ENCODE measurements around the gene TLE6. TPM values are rescaled to one million over a fixed set of nuclear protein-coding genes. Genes with fewer than 3 reads are reported as not detected.
"Not testable (repeated sequence)": the region's sequence is repeated elsewhere in the genome, so short reads cannot be mapped to it uniquely, and the experiment has no call there.

Gene TLE6
- total RNA-seq, 1 experiment from 2014 or later = 3.2 TPM

DNA sequence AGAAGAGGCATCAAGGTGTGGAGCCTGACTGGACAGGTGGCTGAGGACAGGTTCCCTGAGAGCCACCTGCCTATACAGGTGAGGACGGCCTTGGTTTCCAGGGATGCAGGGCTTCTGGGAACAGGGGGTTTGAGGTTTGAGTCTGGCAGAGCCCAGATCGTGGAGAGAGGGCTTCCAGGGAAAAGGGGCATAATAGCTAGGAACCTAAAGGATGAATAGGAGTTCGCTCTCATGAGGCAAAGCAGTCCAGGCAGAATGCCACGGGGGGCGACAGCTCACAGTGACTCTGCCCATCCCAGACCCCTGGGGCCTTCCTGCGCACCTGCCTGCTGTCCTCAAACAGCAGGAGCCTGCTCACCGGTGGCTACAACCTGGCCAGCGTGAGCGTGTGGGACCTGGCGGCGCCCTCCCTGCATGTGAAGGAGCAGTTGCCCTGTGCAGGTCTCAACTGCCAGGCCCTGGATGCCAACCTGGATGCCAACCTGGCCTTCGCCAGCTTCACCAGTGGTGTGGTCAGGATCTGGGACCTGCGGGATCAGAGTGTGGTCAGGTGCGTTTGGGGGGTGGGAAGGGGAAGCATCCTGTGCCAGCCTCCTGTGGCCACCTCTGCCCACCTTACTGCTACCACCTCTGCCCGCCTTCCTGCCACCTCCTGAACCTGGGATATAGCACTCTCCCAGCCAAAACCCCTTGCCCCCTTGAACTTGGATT is 12.0 kb downstream of the TLE6 start:
- in situ Hi-C loops (cut with HindIII; ENCODE audit: low pct_unique_long_range_greater_than_20kb, low sequenced_read_pairs) = no loop called here
- DNase-seq (ENCODE audit: low read depth, low spot score) = no peak

- in situ Hi-C loops (cut with HindIII; ENCODE audit: low pct_unique_long_range_greater_than_20kb, low sequenced_read_pairs); DNase-seq (ENCODE audit: low read depth, low spot score): not testable (repeated sequence)
Measured at GRCh38 chr19:2992333-2992732, 15.0 kb downstream of the TLE6 start.

GRCh38 chr19:2992958-2993357 is 15.6 kb downstream of the TLE6 start:
- in situ Hi-C loops (cut with HindIII; ENCODE audit: low pct_unique_long_range_greater_than_20kb, low sequenced_read_pairs) = no loop called here

DNA sequence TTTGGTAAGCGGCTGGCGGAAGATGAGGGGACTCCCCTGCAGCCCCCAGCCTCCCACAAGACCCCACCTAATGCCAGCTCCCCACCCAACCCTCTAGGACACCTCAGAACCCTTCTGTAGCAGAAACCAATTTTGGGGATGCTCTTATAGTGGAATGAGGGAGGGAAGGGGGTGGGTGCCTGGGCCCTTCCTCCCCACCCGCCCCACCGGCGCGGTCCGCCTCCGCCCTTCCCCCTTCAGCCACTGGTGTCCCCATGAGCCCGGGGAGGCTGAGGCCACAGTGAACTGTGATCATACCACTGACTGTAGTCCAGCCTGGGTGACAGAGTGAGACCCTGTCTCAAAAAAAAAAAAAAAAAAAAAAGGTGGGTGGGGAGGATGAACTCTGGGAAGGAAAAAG is 16.2 kb downstream of the TLE6 start:
- in situ Hi-C loops (cut with HindIII; ENCODE audit: low pct_unique_long_range_greater_than_20kb, low sequenced_read_pairs) = no loop called here
- DNase-seq (ENCODE audit: low read depth, low spot score) = no peak

More at GRCh38 chr19:2992958-2993357, 15.6 kb downstream of the TLE6 start:
- no peak for DNase-seq (ENCODE audit: low read depth, low spot score)

DNA sequence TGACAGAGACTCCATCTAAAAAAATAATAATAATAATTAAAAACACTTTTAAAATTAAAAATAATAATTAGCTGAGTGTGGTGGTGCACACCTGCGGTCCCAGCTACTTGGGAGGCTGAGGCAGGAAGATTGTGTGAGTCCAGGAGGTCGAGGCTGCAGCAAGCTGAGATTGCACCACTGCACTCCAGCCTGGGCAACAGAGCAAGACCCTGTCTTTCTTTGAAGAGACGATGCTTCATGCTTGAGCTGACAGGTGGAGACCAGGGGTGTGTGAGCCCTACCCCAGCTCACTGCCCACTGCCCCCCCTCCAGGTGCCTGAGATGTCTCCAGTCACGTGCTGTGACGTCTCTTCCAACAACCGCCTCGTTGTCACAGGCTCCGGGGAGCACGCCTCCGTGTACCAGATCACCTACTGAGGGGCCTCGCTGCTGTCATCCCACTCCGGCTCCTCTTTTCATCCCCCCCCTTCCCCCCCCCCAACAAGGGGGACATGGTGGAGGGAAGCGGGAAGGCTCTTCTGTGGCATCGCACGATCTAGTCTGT is 17.3 kb downstream of the TLE6 start:
- in situ Hi-C loops (cut with HindIII; ENCODE audit: low pct_unique_long_range_greater_than_20kb, low sequenced_read_pairs) = no loop called here
- no peak for DNase-seq (ENCODE audit: low read depth, low spot score)

DNA sequence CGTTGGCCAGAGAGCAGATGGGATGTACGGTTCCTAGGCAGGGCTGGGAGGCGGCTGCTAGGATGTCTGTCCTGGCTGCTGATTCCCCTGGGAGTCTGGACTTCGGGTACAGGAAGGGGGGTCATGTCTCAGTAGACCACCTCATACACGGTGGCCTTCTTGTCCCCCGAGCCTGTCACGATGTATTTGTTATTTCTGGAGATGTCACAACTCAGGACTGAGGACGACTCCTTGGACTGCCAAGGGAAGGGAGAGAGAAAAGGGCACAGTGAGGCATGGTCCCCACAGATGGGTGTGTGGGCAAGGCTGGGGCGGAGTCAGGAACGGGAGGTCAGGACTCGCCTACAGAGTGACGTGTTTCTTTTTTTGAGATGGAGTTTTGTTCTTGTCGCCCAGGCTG is 20.4 kb downstream of the TLE6 start:
- in situ Hi-C loops (cut with HindIII; ENCODE audit: low pct_unique_long_range_greater_than_20kb, low sequenced_read_pairs) = no loop called here
- DNase-seq (ENCODE audit: low read depth, low spot score) = no peak

- DNase-seq (ENCODE audit: low read depth, low spot score) = no peak
- in situ Hi-C loops (cut with HindIII; ENCODE audit: low pct_unique_long_range_greater_than_20kb, low sequenced_read_pairs) = no loop called here
Measured at GRCh38 chr19:2998642-2999041, 21.3 kb downstream of the TLE6 start.

GRCh38 chr19:3001235-3001800 is 24.0 kb downstream of the TLE6 start:
- in situ Hi-C loops (cut with HindIII; ENCODE audit: low pct_unique_long_range_greater_than_20kb, low sequenced_read_pairs) = no loop called here

DNA sequence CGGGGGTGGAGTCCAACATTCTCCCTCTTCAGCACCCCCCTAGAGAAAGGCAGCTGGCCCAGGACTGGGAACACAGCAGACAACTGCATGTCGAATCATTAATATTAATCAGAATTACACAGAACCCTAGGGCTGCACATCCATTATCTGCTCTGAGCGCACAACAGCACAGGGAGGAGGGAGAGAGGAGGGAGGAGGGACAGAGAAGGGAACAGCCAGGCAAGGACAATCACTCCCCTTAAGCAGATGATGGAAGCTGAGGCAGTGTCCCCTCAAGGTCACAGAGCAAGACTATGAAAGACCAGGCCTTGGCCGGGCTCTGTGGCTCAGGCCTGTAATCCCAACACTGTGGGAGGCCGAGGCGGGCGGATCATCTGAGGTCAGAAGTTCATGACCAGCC is 25.7 kb downstream of the TLE6 start:
- in situ Hi-C loops (cut with HindIII; ENCODE audit: low pct_unique_long_range_greater_than_20kb, low sequenced_read_pairs) = no loop called here
- DNase-seq (ENCODE audit: low read depth, low spot score) = no peak

More at GRCh38 chr19:3001235-3001800, 24.0 kb downstream of the TLE6 start:
- DNase-seq (ENCODE audit: low read depth, low spot score) = no peak

DNA sequence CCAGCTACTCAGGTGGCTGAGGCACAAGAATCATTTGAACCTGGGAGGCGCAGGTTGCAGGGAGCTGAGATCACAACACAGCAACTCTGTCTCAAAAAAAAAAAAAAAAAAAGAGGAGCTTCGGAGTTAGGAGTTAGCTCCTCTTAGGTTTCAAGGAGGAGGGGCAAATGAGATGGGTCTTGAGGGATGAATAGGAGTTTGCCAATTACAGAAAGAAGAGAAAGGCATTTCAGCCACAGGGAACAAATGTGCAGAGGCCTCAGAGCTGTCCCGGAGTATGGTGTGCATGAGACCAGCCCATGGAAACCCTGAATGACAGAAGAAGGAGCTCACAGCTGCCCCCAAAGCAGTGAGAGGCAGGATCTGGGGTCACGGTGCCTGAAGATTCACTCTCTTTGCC is 27.2 kb downstream of the TLE6 start:
- in situ Hi-C loops (cut with HindIII; ENCODE audit: low pct_unique_long_range_greater_than_20kb, low sequenced_read_pairs) = no loop called here
- DNase-seq (ENCODE audit: low read depth, low spot score) = no peak

DNA sequence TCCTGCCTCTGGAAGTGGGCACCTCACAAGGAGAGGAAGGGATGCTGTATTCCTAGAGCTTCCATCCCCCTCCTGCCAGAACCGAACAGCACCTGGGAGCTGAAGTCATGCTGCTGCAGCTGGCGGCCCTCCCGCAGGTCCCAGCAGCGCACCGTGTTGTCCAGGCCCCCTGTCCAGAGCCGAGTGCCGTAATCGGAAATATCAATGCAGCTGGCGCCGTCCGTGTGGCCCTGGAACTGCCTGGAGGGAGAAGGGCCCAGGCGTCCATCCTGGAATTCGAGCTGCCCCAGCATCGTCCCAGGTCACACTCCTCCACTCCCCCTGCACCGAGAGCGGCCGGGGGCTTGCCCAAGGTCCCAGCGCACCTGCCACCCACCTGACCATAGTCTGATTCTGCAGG is 28.0 kb downstream of the TLE6 start:
- in situ Hi-C loops (cut with HindIII; ENCODE audit: low pct_unique_long_range_greater_than_20kb, low sequenced_read_pairs) = no loop called here
- no peak for DNase-seq (ENCODE audit: low read depth, low spot score)

- DNase-seq (ENCODE audit: low read depth, low spot score) = peak; percentile 19
- in situ Hi-C loops (cut with HindIII; ENCODE audit: low pct_unique_long_range_greater_than_20kb, low sequenced_read_pairs) = no loop called here
Measured at GRCh38 chr19:3006075-3006767, 28.9 kb downstream of the TLE6 start.

DNA sequence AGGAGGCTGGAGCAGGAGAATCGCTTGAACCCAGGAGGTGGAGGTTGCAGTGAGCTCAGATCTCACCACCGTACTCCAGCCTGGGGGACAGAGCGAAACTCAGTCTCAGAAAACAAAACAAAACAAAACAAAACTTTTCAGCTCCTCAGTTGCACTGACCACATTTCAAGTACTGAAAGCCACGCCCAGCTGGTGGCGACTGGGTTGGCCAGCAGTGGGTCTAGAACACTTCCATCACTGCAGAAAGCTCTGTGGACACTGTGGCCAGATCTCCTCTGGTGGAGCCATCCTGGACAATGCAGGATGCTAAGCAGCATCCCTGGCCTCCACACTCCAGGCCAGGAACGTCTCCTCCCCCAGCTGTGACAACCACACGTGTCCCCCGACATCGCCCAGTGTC is 30.6 kb downstream of the TLE6 start:
- no peak for DNase-seq (ENCODE audit: low read depth, low spot score)
- in situ Hi-C loops (cut with HindIII; ENCODE audit: low pct_unique_long_range_greater_than_20kb, low sequenced_read_pairs) = no loop called here

DNA sequence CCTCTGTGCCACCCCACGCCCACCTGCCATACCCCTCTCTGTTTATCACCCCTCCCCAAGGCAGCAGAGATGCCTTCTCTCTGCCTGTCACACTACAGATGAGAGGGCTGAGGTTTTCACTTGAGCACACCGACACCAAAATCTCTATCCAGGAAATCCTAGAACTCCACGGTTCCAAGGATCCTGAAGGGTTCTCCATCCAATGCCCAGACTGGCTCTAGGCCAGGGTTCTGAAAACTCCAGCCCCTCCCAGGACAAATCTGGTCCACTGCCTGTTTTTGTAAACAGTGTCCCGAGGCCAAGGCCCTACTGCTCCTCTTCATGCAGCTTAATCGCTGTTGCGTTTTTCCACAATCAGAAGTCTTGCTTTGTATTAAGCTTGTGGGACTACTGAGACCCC is 31.6 kb downstream of the TLE6 start:
- DNase-seq (ENCODE audit: low read depth, low spot score) = no peak
- in situ Hi-C loops (cut with HindIII; ENCODE audit: low pct_unique_long_range_greater_than_20kb, low sequenced_read_pairs) = no loop called here

DNA sequence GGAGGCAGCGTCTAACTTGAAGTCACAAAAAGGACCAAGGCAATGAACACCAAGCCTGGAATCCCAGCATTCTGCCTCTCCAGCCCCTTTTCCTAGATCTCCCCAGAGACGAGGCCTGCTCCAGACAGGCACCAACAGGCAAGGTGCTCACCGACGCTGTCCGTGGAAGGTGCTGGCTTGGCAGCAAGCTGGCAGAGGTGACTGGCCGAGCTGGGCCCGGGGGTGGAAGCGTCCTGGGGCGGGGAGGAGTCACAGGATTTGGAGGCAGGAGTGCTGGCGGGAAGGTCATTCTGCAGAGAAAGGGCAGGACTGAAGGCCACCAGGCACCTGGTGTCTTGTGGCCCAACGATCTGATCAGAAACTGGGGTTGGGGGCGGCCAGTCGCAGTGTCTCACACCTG is 33.5 kb downstream of the TLE6 start:
- no peak for DNase-seq (ENCODE audit: low read depth, low spot score)
- in situ Hi-C loops (cut with HindIII; ENCODE audit: low pct_unique_long_range_greater_than_20kb, low sequenced_read_pairs) = no loop called here

DNA sequence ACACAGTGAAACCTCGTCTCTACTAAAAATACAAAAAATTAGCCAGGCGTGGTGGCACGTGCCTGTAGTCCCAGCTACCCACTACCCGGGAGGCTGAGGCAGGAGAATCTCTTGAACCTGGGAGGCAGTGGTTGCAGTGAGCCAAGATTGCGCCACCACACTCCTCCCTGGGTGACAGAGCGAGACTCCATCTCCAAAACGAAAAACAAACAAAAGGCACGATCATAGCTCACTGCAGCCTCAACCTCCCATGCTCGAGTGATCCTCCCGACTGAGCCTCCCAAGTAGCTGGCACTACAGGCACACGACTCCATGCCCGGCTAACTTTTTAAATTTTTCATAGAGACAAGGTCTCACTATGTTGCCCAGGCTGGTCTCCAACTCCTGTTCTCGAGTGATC is 34.7 kb downstream of the TLE6 start:
- DNase-seq (ENCODE audit: low read depth, low spot score); in situ Hi-C loops (cut with HindIII; ENCODE audit: low pct_unique_long_range_greater_than_20kb, low sequenced_read_pairs): not testable (repeated sequence)

DNA sequence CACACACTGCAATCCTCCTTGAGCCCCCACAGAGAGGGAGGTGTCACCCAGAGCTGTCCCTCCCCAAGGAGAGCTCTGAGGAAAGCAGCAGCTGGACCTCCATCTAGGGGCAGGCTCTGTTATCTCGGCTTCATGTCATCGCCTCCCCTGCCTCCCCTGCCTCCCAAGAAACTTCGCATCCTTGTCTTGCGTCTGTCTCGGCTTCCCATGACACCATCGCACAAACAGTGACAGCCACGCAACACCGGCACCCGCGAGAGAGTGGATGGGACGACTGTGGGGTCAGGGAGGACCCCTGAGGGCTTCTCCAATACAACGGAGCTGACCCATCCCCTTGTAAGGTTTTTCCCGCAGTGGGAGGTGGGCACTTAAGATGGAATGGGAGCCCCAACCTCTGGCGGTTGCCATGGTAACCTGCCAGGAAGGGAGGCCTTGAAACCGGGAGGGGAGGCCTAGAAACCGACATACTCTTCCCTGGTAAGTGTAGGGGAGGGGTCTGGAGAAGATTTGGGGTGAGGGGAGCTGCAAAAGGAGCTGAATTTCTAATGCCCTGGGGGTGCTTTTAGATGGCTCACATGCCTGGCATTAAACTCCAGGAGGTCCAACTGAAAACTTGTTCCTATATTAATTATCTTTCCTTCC is 35.4 kb downstream of the TLE6 start:
- in situ Hi-C loops (cut with HindIII; ENCODE audit: low pct_unique_long_range_greater_than_20kb, low sequenced_read_pairs) = no loop called here
- DNase-seq (ENCODE audit: low read depth, low spot score) = no peak

- no peak for DNase-seq (ENCODE audit: low read depth, low spot score)
- in situ Hi-C loops (cut with HindIII; ENCODE audit: low pct_unique_long_range_greater_than_20kb, low sequenced_read_pairs) = no loop called here
Measured at GRCh38 chr19:3013263-3013725, 35.9 kb downstream of the TLE6 start.

Data from SK-MEL-5 (cell line).